Colonic mucosa (tissue), 4 donors: ENCODE data around the gene MAPRE3. TPM values are rescaled to one million over a fixed set of nuclear protein-coding genes. Genes with fewer than 3 reads are reported as not detected.

ENCODE experiments used
- DNase-seq: peaks from one replicate; pipeline ENCODE4 v3.0.0-alpha.2; 2020
- H3K27ac ChIP-seq: fragments of 200-600 bp; one replicate; pipeline ENCODE4 v1.8.0; 2021
- H3K27me3 ChIP-seq: fragments of 200-600 bp; one replicate; pipeline ENCODE4 v1.8.0; 2021
- H3K36me3 ChIP-seq: fragments of 200-600 bp; one replicate; pipeline ENCODE4 v1.8.0; 2021
- H3K4me1 ChIP-seq: fragments of 200-600 bp; one replicate; pipeline ENCODE4 v1.8.0; 2021; ENCODE audit warnings: mild to moderate bottlenecking
- H3K4me3 ChIP-seq: fragments of 200-600 bp; one replicate; pipeline ENCODE4 v1.8.0; 2021
- H3K9ac ChIP-seq, 2 donors: one replicate each; pipeline ENCODE4 v1.7.0; 2013; ENCODE audit warnings: control low read depth in 2 of 2, low read depth in 2 of 2, low read length in 2 of 2
- H3K9me3 ChIP-seq: fragments of 200-600 bp; one replicate; pipeline ENCODE4 v1.8.0; 2021
- CTCF ChIP-seq: fragments of 200-600 bp; IDR thresholded peaks from one replicate; pipeline ENCODE4 v1.8.0; 2022; ENCODE audit warnings: antibody characterized with exemption, mild to moderate bottlenecking
- intact Hi-C: fragments of 100-400 bp; cut with DNase I; formaldehyde crosslinking; loops from one replicate; pipeline ENCODE4 v1.14.1; 2022
- total RNA-seq, 2 donors: library from RNA; stranded (reverse); fragmentation: NEBNext Ultra II Directional in 1 of 2; extraction: Animal tissue kit (Norgen Biotek cat#: 25700) in 1 of 2; gene quantifications; one replicate each; pipeline ENCODE4 v1.2.1, GENCODE V29; 2021
- donor health status: healthy.
- donor health status: DM: no; HTN: no; CAD: no.
- donor health status: DM: no; HTN: no; CAD: no.

The MAPRE3 gene
- total RNA-seq, 2 donors from 2014 or later: 21.6 to 22.0 TPM

GRCh38 chr2:27054721-27055120, 84.3 kb downstream of the MAPRE3 start:
- intact Hi-C loops: no loop called here
- no peaks in the 10 kb centered on the region for H3K9me3 ChIP-seq
- TF ChIP-seq CTCF: no peak
- no peak for DNase-seq
- H3K36me3 ChIP-seq: no peaks in the 10 kb centered on the region
- peaks cover 7% of the 10 kb centered on the region for H3K4me1 ChIP-seq
- no peak overlapping the region for H3K4me3 ChIP-seq
- no peak overlapping the region for H3K9ac ChIP-seq
- no peak overlapping the region for H3K27ac ChIP-seq
- H3K27me3 ChIP-seq: no peaks in the 10 kb centered on the region

GRCh38 chr2:27057184-27057583, 86.7 kb downstream of the MAPRE3 start:
- H3K36me3 ChIP-seq: no peaks in the 10 kb centered on the region
- TF ChIP-seq CTCF: no peak
- intact Hi-C loops: no loop called here
- no peak overlapping the region for H3K27ac ChIP-seq
- no peaks in the 10 kb centered on the region for H3K27me3 ChIP-seq
- H3K4me1 ChIP-seq: peaks cover 4% of the 10 kb centered on the region
- no peak for DNase-seq
- H3K4me3 ChIP-seq: no peak overlapping the region
- no peaks in the 10 kb centered on the region for H3K9me3 ChIP-seq
- no peak overlapping the region for H3K9ac ChIP-seq

GRCh38 chr2:27058210-27058609, 87.8 kb downstream of the MAPRE3 start:
- Histone ChIP-seq H3K4me3 (no peak overlapping the region), H3K9ac (no peak overlapping the region), H3K4me1 (no peaks in the 10 kb centered on the region), H3K27me3 (no peaks in the 10 kb centered on the region), H3K27ac (no peak overlapping the region), H3K36me3 (no peaks in the 10 kb centered on the region), H3K9me3 (no peaks in the 10 kb centered on the region)
- intact Hi-C loops: no loop called here
- TF ChIP-seq CTCF: no peak
- no peak for DNase-seq

- intact Hi-C loops: no loop called here
- TF ChIP-seq CTCF: no peak
- Histone ChIP-seq H3K27me3 (no peaks in the 10 kb centered on the region), H3K4me1 (no peaks in the 10 kb centered on the region), H3K9me3 (no peaks in the 10 kb centered on the region), H3K9ac (no peak overlapping the region), H3K36me3 (no peaks in the 10 kb centered on the region), H3K27ac (no peak overlapping the region), H3K4me3 (no peak overlapping the region)
- no peak for DNase-seq
These were observed 88.8 kb downstream of the MAPRE3 start for GRCh38 chr2:27059141-27059820.

GRCh38 chr2:27060323-27060722, 89.9 kb downstream of the MAPRE3 start:
- H3K9me3 ChIP-seq: no peaks in the 10 kb centered on the region
- no peak overlapping the region for H3K9ac ChIP-seq
- no peak overlapping the region for H3K27ac ChIP-seq
- no peaks in the 10 kb centered on the region for H3K27me3 ChIP-seq
- intact Hi-C loops: no loop called here
- no peaks in the 10 kb centered on the region for H3K4me1 ChIP-seq
- H3K36me3 ChIP-seq: no peaks in the 10 kb centered on the region
- no peak overlapping the region for H3K4me3 ChIP-seq
- no peak for DNase-seq
- no peak for TF ChIP-seq CTCF
